Dermis microvascular lymphatic vessel endothelial cell (primary cell): Measurements from ENCODE around the gene MYADML2. TPM values are rescaled to one million over a fixed set of nuclear protein-coding genes. Genes with fewer than 3 reads are reported as not detected.
"Not testable (repeated sequence)": the region's sequence is repeated elsewhere in the genome, so short reads cannot be mapped to it uniquely, and the experiment has no call there.

Experiments
- DNase-seq, 2 donors: peaks; one replicate each; pipeline versions ENCODE4 v3.0.0 to v3.0.0-alpha.2; 2010; ENCODE audit warnings: low read depth in 2 of 2
- total RNA-seq: library from RNA; depleted of rRNA; stranded (reverse); fragments of >200 nt; gene quantifications from 2 replicates; pipeline ENCODE4 v1.2.1, GENCODE V29; 2014

Gene MYADML2
- total RNA-seq, 1 donor from 2014 or later, result not detected

GRCh38 chr17:81959362-81960129 lies 12.5 kb upstream of the MYADML2 start:
- peak in 1 of 2 donors; percentile 59 for DNase-seq

GRCh38 chr17:81958633-81959342 lies 11.8 kb upstream of the MYADML2 start:
- no peak for DNase-seq

- DNase-seq, result no peak
Measured at GRCh38 chr17:81957691-81958432, 10.8 kb upstream of the MYADML2 start.

- no peak for DNase-seq
Measured at GRCh38 chr17:81956607-81957589, 9.9 kb upstream of the MYADML2 start.

- DNase-seq, result no peak
Measured at GRCh38 chr17:81955756-81956544, 8.9 kb upstream of the MYADML2 start.

- DNase-seq, result no peak
Measured at GRCh38 chr17:81955058-81955681, 8.1 kb upstream of the MYADML2 start.

- no peak for DNase-seq
Measured at GRCh38 chr17:81954131-81955057, 7.4 kb upstream of the MYADML2 start.

- DNase-seq, result not testable (repeated sequence)
Measured at GRCh38 chr17:81953443-81953842, 6.4 kb upstream of the MYADML2 start.

GRCh38 chr17:81952792-81953228 lies 5.8 kb upstream of the MYADML2 start:
- no peak for DNase-seq

- DNase-seq, result no peak
Measured at GRCh38 chr17:81951785-81952684, 5.0 kb upstream of the MYADML2 start.

- DNase-seq, result no peak
Measured at GRCh38 chr17:81950501-81950900, 3.5 kb upstream of the MYADML2 start.

GRCh38 chr17:81948635-81949378 lies 1.8 kb upstream of the MYADML2 start:
- no peak for DNase-seq

- no peak for DNase-seq
Measured at GRCh38 chr17:81944858-81945257, 2.2 kb downstream of the MYADML2 start.

GRCh38 chr17:81942167-81942553 lies 4.9 kb downstream of the MYADML2 start:
- no peak for DNase-seq

- no peak for DNase-seq
Measured at GRCh38 chr17:81941484-81942166, 5.4 kb downstream of the MYADML2 start.
